GM12865 (cell line): ENCODE measurements around the gene GABRB2.

Experiments
- DNase-seq: peaks from one replicate; pipeline ENCODE4 v3.0.0; 2010; ENCODE audit warnings: low read depth
- H3K4me3 ChIP-seq: 2 replicates; pipeline ENCODE4 v1.5.1; 2011; ENCODE audit warnings: mild to moderate bottlenecking, low read depth, low read length, control low read depth
- CTCF ChIP-seq: IDR thresholded peaks from 2 replicates; pipeline ENCODE4 v1.5.1; 2011; ENCODE audit warnings: low read length, control low read depth, low read depth, inconsistent platforms; ENCODE audit not compliant: insufficient read depth; ENCODE audit errors: missing control alignments

Gene GABRB2

GRCh38 chr5:161411156-161411555 is 135.4 kb downstream of the GABRB2 start:
- TF ChIP-seq CTCF = no peak
- no peak overlapping the region for H3K4me3 ChIP-seq
- DNase-seq = no peak

GRCh38 chr5:161410640-161411039 is 135.9 kb downstream of the GABRB2 start:
- DNase-seq = no peak
- H3K4me3 ChIP-seq = no peak overlapping the region
- TF ChIP-seq CTCF = no peak

GRCh38 chr5:161409471-161409870 is 137.1 kb downstream of the GABRB2 start:
- H3K4me3 ChIP-seq = no peak overlapping the region
- TF ChIP-seq CTCF = no peak
- DNase-seq = no peak

DNA sequence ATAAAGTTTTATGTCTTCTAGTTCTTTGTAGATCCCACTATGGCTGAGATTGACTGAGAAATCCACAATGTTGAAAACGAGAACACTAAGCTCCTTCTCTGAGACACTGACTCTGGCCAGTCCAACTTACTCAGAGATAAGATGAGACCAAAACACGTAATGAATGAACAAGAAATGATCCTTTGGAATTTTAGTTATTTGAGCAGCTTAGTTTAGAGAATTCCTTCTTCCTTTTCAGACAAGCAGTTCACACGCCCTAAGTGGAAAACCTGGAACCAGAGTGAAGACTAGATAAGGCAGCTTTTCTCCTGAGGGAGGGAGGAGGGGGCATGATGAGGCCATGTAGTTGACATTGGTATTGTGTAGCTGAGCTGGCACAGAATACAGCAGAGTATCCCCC is 139.6 kb downstream of the GABRB2 start:
- H3K4me3 ChIP-seq = no peak overlapping the region
- DNase-seq = no peak
- no peak for TF ChIP-seq CTCF

DNA sequence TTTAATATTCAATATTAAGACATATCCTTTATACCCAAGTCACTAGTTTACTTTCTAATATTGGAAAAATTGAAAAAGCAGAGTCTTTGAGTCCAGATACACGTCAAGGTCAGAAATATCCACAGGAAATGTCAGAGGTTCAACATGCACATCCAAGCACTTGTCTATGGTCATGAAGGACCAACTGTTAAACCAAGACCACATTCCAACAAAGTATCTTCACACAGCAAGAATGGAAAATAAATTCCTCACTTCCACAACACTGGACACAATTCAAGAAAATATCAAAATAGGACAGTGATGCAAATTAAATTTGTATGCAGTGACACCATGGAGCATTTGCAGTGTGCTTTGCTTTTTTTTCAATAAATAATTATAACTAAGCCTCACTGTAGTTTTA is 142.5 kb downstream of the GABRB2 start:
- TF ChIP-seq CTCF = no peak
- H3K4me3 ChIP-seq = no peak overlapping the region
- no peak for DNase-seq

GRCh38 chr5:161403121-161403520 is 143.4 kb downstream of the GABRB2 start:
- no peak for TF ChIP-seq CTCF
- no peak for DNase-seq

DNA sequence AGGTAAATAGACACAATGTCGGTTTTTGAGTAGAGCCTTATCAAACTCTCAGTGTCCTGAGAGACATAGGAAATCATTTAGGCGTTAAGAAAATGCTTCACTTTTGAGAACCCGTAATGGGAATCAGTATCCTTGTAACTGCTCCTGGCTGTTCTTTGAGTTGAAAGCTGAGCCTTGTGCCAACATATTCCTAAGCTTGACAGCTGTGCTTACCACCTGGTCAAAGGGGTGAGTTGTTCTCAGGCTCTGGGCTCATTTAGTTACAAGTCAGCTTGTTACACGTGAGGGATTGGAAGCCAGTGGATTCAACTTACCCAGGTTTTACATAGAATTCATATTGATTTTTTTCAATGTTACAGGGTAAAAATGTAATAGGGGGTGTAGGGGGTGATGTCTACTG is 145.9 kb downstream of the GABRB2 start:
- no peak for TF ChIP-seq CTCF
- no peak for DNase-seq

More at GRCh38 chr5:161403121-161403520, 143.4 kb downstream of the GABRB2 start:
- no peak overlapping the region for H3K4me3 ChIP-seq

More for the DNA sequence above, 145.9 kb downstream of the GABRB2 start:
- no peak overlapping the region for H3K4me3 ChIP-seq
